ENCODE measurements around the gene ARF3. TPM values are rescaled to one million over a fixed set of nuclear protein-coding genes. Genes with fewer than 3 reads are reported as not detected.

The ARF3 gene
- total RNA-seq, 2 experiments from 2014 or later = 58.3 to 67.6 TPM

GRCh38 chr12:48907245-48907644, 50.0 kb downstream of the ARF3 start:
- Mint-ChIP-seq H3K36me3 (ENCODE audit: low read depth) (no peaks in the 10 kb centered on the region), H3K4me3 (no peak overlapping the region), H3K27ac (no peak overlapping the region), H3K4me1 (ENCODE audit: low read depth) (peaks cover 7% of the 10 kb centered on the region), H3K9me3 (no peaks in the 10 kb centered on the region), H3K27me3 (no peaks in the 10 kb centered on the region)
- no peak for TF ChIP-seq CTCF (IDR thresholded peaks at IDR 0.05)
- intact Hi-C loops (cut with micrococcal nuclease) = no loop called here
- no peak for ATAC-seq
- ChIA-PET POLR2A (no interaction called here), CTCF (interaction anchor here (0.8 to 8.9 kb wide), 5 partner anchors 16 to 81 kb away, joined by 3 to 81 read pairs (median 3); partner anchors contain the start of gene DDX23)
- no peak for DNase-seq

- Mint-ChIP-seq H3K36me3 (ENCODE audit: low read depth) (no peaks in the 10 kb centered on the region), H3K4me1 (ENCODE audit: low read depth) (peaks cover 7% of the 10 kb centered on the region), H3K4me3 (peak overlapping the region; percentile 58), H3K27ac (no peak overlapping the region), H3K9me3 (no peaks in the 10 kb centered on the region), H3K27me3 (no peaks in the 10 kb centered on the region)
- ATAC-seq (peak; percentile 98), DNase-seq (peak; percentile 91)
- TF ChIP-seq CTCF (IDR thresholded peaks at IDR 0.05) = peak; percentile 79
- intact Hi-C loops (cut with micrococcal nuclease) = no loop called here
- ChIA-PET CTCF (interaction anchor here (0.6 to 8.9 kb wide), 33 partner anchors 9 to 117 kb away, joined by 3 to 81 read pairs (median 5); partner anchors contain the start of genes ARF3, DDX23, FKBP11 and RND1), POLR2A (interaction anchor here (0.7 to 1.1 kb wide), 2 partner anchors 17 to 48 kb away, joined by 3 read pairs; no protein-coding TSS in a partner anchor)
These were observed 53.3 kb downstream of the ARF3 start for GRCh38 chr12:48903982-48904411.

GRCh38 chr12:48903363-48903981, 53.8 kb downstream of the ARF3 start:
- TF ChIP-seq CTCF (IDR thresholded peaks at IDR 0.05) = no peak
- Mint-ChIP-seq H3K9me3 (no peaks in the 10 kb centered on the region), H3K4me3 (peak overlapping the region; percentile 62), H3K27me3 (no peaks in the 10 kb centered on the region), H3K36me3 (ENCODE audit: low read depth) (no peaks in the 10 kb centered on the region), H3K27ac (no peak overlapping the region), H3K4me1 (ENCODE audit: low read depth) (peaks cover 7% of the 10 kb centered on the region)
- ATAC-seq (no peak), DNase-seq (no peak)
- POLR2A ChIA-PET = interaction anchor here (1.1 kb wide), 1 partner anchor 49 kb away, joined by 3 read pairs; no protein-coding TSS in a partner anchor
- CTCF ChIA-PET = interaction anchor here (0.7 to 8.9 kb wide), 26 partner anchors 9 to 98 kb away, joined by 3 to 81 read pairs (median 6); partner anchors contain the start of genes ARF3, DDX23 and FKBP11
- intact Hi-C loops (cut with micrococcal nuclease) = no loop called here

DNA sequence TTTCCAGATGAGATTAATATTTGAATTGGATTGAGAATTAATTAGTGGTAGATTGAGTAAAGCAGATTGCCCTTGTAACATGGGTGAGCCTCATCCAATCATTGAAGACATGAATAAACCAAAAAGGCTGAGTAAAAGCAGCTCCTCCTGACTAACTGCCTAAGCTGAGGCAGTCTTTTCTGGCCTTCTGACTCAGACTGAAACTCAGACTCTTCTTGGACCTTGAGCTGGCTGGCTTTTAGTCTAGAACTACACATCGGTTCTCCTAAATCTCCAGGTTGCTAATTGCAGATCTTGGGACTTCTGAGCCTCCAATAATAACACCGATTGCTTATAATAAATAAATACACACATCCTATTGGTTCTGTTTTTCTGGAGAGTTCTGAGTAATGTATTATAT, 56.0 kb downstream of the ARF3 start:
- intact Hi-C loops (cut with micrococcal nuclease) = no loop called here
- DNase-seq = no peak

More for the DNA sequence above, 56.0 kb downstream of the ARF3 start:
- H3K9me3 Mint-ChIP-seq = no peaks in the 10 kb centered on the region
- TF ChIP-seq CTCF (IDR thresholded peaks at IDR 0.05) = no peak
- H3K27me3 Mint-ChIP-seq = no peaks in the 10 kb centered on the region
- no peak overlapping the region for H3K27ac Mint-ChIP-seq
- peak; percentile 65 for ATAC-seq
- no peaks in the 10 kb centered on the region for H3K36me3 Mint-ChIP-seq (ENCODE audit: low read depth)
- H3K4me1 Mint-ChIP-seq (ENCODE audit: low read depth) = peaks cover 7% of the 10 kb centered on the region
- ChIA-PET POLR2A (no interaction called here), CTCF (interaction anchor here (0.7 to 8.9 kb wide), 8 partner anchors 11 to 87 kb away, joined by 3 to 81 read pairs (median 5); partner anchors contain the start of genes DDX23 and FKBP11)
- H3K4me3 Mint-ChIP-seq = no peak overlapping the region

Measured in activated CD8-positive, alpha-beta T cell treated with anti-CD3 and anti-CD28 coated beads for 36 hours (primary cell).